HG03354 (cell line): ENCODE results near the gene RAB36.

Experiments
- ATAC-seq: cut with Tn5 transposase; IDR thresholded peaks from one replicate; pipeline ENCODE4 v1.9.1; 2021; ENCODE audit warnings: mild to moderate bottlenecking; ENCODE audit not compliant: unreplicated experiment, poor library complexity, severe bottlenecking

The RAB36 gene

DNA sequence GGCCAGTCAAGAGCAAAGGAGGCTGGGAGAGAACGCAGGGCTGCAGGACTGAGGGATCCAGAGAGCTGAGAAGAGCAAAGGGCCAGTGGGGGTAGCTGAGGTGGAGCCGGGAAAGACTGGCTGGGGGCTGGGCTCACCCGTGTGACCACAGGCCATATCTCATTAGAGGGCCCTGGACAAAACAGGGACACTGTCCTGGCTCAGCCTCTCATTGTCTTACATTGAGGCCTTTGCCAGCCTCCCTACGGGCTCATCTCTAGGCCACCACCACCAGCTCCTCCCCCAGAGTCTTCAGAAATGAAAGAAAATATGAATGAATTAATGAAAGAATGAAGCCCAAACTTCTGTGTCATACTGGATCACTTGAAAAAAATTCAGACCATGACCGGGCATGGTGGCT lies 9.2 kb downstream of the RAB36 start:
- no peak for ATAC-seq

GRCh38 chr22:23155143-23155542 lies 9.9 kb downstream of the RAB36 start:
- no peak for ATAC-seq

DNA sequence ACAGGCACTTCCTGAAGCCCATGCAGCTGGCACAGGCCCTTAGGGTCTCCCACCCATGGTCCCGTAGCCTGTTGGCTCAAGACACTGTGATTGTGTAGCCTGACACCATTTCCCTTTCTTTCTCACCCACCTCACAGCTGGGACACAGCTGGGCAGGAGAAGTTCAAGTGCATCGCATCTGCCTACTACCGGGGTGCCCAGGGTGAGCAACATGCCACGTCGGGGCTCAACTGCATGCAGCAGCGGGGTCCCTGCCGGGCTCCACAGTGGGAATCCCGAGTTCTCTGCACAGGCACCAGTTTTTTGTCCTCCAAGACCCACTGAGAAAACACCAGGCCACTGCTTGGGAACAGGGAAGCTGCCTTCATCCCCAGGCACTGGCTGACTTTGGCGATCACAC lies 10.6 kb downstream of the RAB36 start:
- ATAC-seq, result no peak

GRCh38 chr22:23156286-23156685 lies 11.0 kb downstream of the RAB36 start:
- ATAC-seq, result no peak

DNA sequence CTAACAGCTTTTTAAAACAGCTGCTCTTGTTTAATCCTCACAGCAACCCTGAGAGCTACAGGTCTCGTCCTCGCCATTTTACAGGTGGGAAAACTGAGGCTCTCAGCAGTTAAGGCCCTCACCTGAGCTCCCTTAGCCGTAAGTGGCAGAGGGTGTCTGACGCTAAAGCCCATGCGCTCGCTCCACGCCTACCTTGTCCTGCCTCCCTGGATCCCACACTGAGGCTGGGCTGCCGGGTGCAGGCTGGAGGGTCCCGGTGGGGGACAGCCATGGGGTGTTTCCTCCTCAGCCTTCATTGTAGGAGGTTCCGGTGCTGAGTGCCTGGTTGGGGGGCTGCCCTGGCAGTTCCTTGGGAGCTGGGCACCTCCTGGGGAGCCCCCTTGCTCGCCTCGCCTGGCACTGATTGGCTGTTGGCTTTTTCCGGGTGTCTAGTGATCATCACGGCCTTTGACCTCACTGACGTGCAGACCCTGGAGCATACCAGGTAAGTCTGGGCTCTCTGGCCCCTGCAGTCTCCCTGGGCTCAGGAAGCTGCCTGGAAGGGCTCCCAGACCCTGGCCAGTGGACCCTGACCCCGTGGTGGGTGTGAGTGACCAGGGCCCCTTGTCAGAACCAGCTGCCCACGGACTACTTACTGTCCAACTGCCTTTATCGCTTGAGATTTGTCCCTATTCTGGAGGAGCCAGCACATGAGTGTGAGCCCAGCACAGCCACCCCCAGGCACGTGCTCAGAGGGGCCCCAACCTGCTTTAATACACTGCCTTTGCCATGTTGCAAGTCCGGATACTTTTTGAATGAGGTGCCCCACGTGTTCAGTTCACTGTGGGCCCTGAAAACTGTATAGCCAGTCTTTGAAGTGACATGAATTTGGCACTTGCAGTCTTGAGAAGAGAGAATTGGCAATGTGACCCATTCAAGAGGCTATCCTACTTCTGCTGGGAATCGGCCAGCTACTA lies 12.6 kb downstream of the RAB36 start:
- no peak for ATAC-seq

DNA sequence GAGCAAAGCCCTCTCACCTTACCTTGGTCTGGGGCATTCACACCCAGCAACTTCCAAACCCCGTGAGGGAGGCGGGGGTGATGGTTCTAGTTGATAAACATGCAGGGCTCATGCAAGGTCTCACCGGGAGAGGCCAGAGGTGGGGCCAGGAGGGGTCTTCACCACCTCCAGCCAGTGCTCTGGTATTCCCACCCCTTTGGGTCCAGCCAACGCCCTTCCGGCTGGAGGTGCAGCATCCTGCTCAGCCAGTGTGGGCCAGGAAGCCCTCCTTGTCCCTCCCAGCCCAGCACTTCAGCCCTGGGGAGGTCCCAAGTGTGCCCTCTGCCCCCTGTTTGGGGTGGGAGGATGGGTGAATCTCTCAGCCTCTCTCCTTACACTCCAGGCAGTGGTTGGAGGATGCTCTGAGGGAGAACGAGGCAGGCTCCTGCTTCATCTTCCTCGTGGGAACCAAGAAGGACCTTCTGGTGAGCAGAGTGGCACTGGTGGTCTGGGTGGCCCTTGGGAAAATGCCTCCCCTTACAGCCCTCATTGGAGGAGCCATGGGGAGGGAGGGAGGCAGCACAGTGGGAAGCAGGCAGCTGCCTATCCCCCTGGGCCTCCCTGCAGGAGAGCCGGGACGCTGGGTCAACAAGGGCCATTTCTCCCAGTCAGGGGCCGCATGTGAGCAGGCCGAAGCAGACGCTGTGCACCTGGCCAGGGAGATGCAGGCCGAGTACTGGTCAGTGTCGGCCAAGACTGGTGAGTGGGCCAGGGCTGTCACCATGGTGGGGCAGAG lies 13.4 kb downstream of the RAB36 start:
- ATAC-seq, result no peak

DNA sequence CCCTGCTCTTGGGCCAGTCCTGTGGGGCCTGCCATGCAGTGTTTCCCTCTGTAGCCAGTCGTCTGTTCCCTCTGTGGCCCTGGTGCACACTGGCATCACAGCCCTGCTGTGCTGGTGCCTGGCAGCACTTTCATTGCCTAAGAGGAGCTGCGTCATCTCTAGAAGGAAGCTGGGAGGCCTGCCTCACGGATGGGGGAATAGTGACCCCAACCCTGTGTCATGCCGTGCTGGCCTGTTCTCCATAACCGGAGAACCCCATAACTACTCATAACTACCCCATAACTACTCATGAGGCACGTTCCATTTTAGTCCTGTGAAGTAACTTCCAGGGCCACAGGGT lies 14.0 kb downstream of the RAB36 start:
- ATAC-seq, result no peak

- no peak for ATAC-seq
These were observed 15.8 kb downstream of the RAB36 start for GRCh38 chr22:23161029-23161428.

DNA sequence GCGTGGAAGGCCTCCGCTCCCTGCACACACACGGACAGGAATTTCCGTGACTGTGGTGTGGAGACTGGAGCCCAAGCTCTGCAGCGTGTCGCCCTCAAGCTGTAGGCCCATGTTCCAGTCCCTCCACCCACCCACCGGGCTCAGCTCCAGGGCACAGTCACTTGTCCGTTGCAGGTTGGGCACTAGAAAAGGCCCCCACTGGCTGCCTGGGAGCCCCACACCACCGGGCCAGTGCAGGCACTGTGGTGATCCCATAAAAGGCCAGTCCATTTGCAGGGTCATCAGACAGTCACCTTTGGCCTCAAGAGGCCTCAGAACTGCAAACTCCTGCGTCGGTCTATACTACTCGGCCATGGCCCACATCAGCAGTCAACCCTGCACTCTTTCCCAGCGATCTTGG lies 16.3 kb downstream of the RAB36 start:
- no peak for ATAC-seq

- ATAC-seq, result no peak
These were observed 18.4 kb downstream of the RAB36 start for GRCh38 chr22:23163665-23164064.

GRCh38 chr22:23164091-23164490 lies 18.8 kb downstream of the RAB36 start:
- ATAC-seq, result no peak

DNA sequence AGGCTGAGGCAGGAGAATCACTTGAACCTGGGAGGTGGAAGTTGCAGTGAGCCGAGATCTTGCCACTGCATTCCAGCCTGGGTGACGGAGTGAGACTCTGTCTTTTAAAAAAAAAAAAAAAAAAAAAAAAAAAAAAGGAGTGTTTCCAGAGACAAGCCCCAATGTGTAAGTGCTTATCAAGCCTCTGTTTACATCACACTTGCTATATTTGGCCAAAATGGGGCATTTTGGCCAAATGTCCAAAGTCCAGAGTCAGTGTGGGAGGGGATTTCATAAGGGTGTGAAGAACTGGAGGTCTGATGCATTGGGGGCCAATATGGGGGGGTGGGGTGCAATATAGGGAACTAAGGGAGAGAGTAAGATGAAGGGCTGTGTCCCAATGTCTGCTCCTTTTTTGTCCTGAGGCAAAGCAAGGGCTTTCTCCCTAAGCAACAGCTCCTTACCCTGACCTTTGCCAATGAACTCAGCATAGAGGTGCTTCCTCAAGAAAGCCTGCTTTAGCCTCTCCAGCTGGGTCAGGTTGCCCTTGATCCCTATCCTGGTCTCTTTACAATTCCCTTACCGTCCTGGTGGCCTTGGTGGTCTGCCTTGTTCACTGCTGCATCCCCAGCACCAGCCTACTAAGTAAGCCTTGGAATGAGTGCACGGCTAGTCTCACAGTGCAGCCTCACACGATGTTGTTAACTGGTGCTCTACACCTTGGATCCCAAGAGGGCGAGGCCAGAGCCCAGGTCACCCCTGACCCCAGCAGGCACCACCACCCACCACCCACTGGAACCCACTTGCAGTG lies 21.0 kb downstream of the RAB36 start:
- ATAC-seq, result no peak

DNA sequence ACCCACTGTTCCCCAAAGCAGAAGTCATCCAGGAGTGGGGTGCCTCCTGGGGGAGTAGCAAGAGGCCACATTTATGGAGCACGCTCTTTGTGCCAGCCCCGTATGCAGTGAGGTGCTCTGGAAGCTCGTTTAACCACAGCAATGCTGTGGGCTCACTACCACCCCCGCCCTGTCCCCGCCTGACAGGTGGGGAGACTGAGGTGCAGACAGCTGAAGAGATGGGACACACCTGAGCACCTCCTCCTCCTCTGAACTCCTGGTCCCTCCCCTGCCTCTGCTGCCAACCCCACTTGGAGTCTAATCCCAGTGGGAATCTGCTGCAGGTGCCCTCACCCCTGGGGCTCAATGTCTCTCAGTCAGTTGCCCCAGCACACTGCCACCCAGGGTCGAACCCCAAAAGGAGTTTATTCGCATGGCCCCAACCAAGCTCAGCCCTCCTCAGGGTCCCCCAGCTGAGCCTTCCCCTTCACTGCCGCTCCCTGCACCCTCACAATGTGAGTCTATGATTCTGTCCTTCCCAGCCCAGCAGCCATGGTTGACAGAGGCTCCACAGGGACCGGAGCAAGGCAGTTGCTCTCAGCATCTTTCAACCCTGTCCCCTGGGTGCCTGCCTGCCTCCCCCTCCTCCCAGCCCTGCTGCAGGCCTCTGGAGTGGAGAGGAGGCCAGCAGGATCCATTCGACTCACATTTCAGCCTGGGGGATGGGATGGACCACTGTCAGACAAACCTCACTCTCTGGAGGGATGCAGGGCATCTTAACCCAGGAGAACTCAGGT lies 21.8 kb downstream of the RAB36 start:
- no peak for ATAC-seq

- no peak for ATAC-seq
These were observed 23.2 kb downstream of the RAB36 start for GRCh38 chr22:23168391-23169042.

GRCh38 chr22:23169043-23169406 lies 23.7 kb downstream of the RAB36 start:
- ATAC-seq, result no peak

DNA sequence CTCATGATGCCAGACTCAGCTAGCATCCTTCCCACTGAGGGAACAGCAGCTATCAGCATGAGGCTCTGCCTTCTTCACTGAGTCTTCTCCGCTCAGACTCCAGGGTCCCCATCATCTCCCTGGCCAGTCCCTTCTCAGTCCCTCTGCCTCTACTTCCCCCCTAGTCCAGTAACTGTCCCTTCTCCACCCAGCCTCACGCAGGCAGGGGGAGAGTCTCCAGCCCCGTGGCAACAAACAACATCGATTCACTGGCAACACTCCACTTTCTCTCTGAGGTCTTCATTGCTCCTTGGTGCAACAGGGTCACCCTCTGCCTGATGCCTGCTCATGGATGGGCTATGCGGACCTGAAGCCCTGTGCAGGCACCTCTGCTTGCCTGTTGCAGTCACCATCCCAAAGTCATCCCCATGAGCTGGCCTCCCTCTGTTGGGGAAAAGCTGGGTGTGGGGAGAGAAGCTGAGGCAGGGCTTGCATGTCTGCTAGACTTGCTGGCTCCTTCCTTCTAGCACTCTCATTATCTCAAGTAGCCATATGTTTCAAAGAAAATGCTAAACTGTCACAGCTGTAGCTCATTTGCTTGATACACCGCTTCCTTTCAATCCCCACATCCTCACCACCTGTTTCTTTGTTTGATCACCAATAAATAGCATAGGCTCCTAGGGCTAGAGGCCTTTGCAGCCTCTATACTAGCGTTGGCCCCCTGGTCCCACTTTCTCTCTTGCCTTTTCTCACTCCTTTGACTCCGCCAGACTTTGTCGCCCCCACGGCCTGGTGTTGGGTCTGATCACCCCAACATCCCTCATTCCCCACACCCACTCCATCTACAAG lies 30.8 kb downstream of the RAB36 start:
- no peak for ATAC-seq

DNA sequence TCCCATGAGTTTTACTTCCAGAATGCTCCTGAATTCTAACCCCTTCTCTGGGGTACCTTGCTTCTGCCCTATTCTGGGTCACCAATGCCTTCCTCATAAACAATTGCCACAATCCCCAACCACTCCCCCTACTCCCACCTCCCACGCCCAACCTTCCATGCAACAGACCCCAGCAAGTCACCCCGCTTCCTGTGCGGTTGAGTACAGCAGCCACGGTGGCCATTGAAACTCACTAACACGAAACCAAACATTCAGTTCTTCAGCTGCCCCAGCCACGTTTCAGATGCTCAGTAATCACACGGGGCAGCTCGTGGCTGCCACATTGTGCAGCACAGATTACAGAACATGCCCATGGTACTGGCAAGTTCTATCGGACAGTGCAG lies 31.4 kb downstream of the RAB36 start:
- ATAC-seq, result no peak

DNA sequence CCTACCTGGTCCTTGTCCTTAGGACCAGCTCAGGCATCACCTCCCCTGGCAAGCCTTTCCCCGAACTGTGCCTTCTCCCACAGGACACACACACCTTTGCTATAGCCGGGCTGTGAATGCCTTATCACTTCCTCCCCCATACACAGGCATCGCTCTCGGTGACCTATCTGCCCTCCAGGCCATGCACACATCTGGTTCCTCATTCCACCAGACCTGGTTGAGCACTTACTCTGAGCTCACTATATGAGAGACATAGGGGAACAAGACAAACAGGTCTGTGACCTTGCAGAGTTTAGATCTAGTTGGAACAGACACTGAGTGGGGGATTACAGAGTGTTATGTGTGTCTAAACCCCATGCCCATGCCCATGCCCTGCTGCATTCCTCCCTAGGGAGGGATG lies 31.9 kb downstream of the RAB36 start:
- no peak for ATAC-seq
